GM12878 (cell line): ENCODE measurements around the gene RINT1. TPM values are rescaled to one million over a fixed set of nuclear protein-coding genes. Genes with fewer than 3 reads are reported as not detected.

Source experiments
- ATAC-seq: fragments of 200-7000 bp; cut with Tn5 transposase; 3 replicates; pipeline ENCODE4 v1.9.1; 2020; ENCODE audit warnings: mild to moderate bottlenecking, moderate library complexity
- BruUV-seq: library from RNA; stranded (reverse); fragments of 400-500 nt; replicated peaks from 2 replicates; lab custom pipeline; 2021; lab: Mats Ljungman, UMichigan
- CTCF ChIA-PET: fragments of 300-600 bp; sonication (Branson Sonifier 250); formaldehyde crosslinking; extraction: SDS; loops from one replicate; lab custom pipeline; 2021; ENCODE audit warnings: inconsistent platforms; lab: Yijun Ruan, JAX
- POLR2A ChIA-PET: fragments of 350-600 bp; formaldehyde crosslinking; extraction: SDS; loops from one replicate; lab custom pipeline; 2021; ENCODE audit warnings: inconsistent platforms; lab: Charles Lee
- RAD21 ChIA-PET: fragments of 300-600 bp; sonication (Branson Sonifier 250); formaldehyde crosslinking; loops from one replicate; lab custom pipeline; 2023; ENCODE audit warnings: antibody characterized with exemption; ENCODE audit not compliant: unreplicated experiment; lab: Charles Lee
- SMC1A ChIA-PET: fragments of 300-600 bp; sonication (Branson Sonifier 250); formaldehyde crosslinking; loops from one replicate; lab custom pipeline; 2023; ENCODE audit not compliant: unreplicated experiment, uncharacterized antibody; lab: Charles Lee
- DNase-seq: peaks from one replicate; pipeline ENCODE4 v3.0.0-alpha.2; 2011; ENCODE audit warnings: low read depth, low spot score
- FAIRE-seq: peaks from 3 replicates; lab custom pipeline; 2011; peaks lifted over from hg19 to GRCh38; lab: Jason Lieb, UNC
- H2AFZ ChIP-seq: 2 replicates; pipeline ENCODE4 v1.6.0; 2011; ENCODE audit warnings: low read depth, low read length, control low read depth; ENCODE audit not compliant: control insufficient read depth
- H3K27ac ChIP-seq: 2 replicates; pipeline ENCODE4 v1.5.1; 2011; ENCODE audit warnings: control low read depth; ENCODE audit not compliant: control insufficient read depth, insufficient read depth
- H3K27me3 ChIP-seq, 2 experiments: replicated peaks in 1 of 2; 2 replicates each; pipeline versions ENCODE4 v1.6.0 to v1.6.1; 2011; ENCODE audit warnings: low read length in 1 of 2; ENCODE audit not compliant: control insufficient read depth in 2 of 2, insufficient read depth in 2 of 2
- H3K36me3 ChIP-seq, 2 experiments: 2 replicates each; pipeline ENCODE4 v1.5.1; 2011; ENCODE audit warnings: low read length in 1 of 2; ENCODE audit not compliant: control insufficient read depth in 2 of 2, insufficient read depth in 2 of 2
- H3K4me1 ChIP-seq: 2 replicates; pipeline ENCODE4 v1.6.1; 2011; ENCODE audit warnings: mild to moderate bottlenecking, low read length, moderate library complexity, mixed read lengths; ENCODE audit not compliant: control insufficient read depth, insufficient read depth
- H3K4me2 ChIP-seq: 2 replicates; pipeline ENCODE4 v1.6.0; 2011; ENCODE audit warnings: control low read depth; ENCODE audit not compliant: control insufficient read depth, insufficient read depth
- H3K4me3 ChIP-seq: fragments of 200-600 bp; sonication (generic); 2 replicates; pipeline ENCODE4 v1.5.1; 2016
- H3K79me2 ChIP-seq: 2 replicates; pipeline ENCODE4 v1.6.0; 2011; ENCODE audit warnings: low read length; ENCODE audit not compliant: control insufficient read depth, insufficient read depth
- H3K9ac ChIP-seq: 2 replicates; pipeline ENCODE4 v1.8.0; 2011; ENCODE audit warnings: low read length, control low read depth, mixed read lengths; ENCODE audit not compliant: control insufficient read depth, insufficient read depth
- H3K9me3 ChIP-seq: replicated peaks from 3 replicates; pipeline ENCODE4 v1.5.1; 2011; ENCODE audit warnings: mild to moderate bottlenecking, low read length; ENCODE audit not compliant: control insufficient read depth, insufficient read depth
- H4K20me1 ChIP-seq: 2 replicates; pipeline ENCODE4 v1.6.0; 2011; ENCODE audit not compliant: control insufficient read depth, insufficient read depth
- ASH2L ChIP-seq: fragments of 300-600, 200-600 bp; sonication (generic); IDR thresholded peaks from 2 replicates; pipeline ENCODE4 v1.6.1; 2017; ENCODE audit warnings: low read depth, mild to moderate bottlenecking, borderline replicate concordance
- BMI1 ChIP-seq: fragments of 450-650 bp; IDR thresholded peaks from 2 replicates; pipeline ENCODE4 v1.6.1; 2016; ENCODE audit warnings: mild to moderate bottlenecking, moderate library complexity, borderline replicate concordance
- CEBPB ChIP-seq, 2 experiments: fragments of 150-350 bp in 1 of 2; IDR thresholded peaks; 2 replicates each; pipeline ENCODE4 v1.6.1; 2012 to 2014; ENCODE audit warnings: low read depth in 2 of 2, low read length in 2 of 2, borderline replicate concordance in 1 of 2, inconsistent platforms in 1 of 2
- HDAC6 ChIP-seq: fragments of 200-600 bp; sonication (generic); IDR thresholded peaks from one replicate; pipeline ENCODE4 v1.8.0; 2017; ENCODE audit warnings: antibody characterized with exemption; ENCODE audit not compliant: unreplicated experiment
- HDGF ChIP-seq: fragments of 450-650 bp; IDR thresholded peaks from 2 replicates; pipeline ENCODE4 v1.6.1; 2016; ENCODE audit warnings: antibody characterized with exemption
- MTA2 ChIP-seq: fragments of 450-650 bp; IDR thresholded peaks from 2 replicates; pipeline ENCODE4 v1.6.1; 2016; ENCODE audit warnings: low read depth, mild to moderate bottlenecking, moderate library complexity
- NFIC ChIP-seq: IDR thresholded peaks from 2 replicates; pipeline ENCODE4 v1.6.1; 2012; ENCODE audit warnings: low read depth, mild to moderate bottlenecking, inconsistent platforms, low read length, moderate library complexity
- NR2C2 ChIP-seq: IDR thresholded peaks from 2 replicates; pipeline ENCODE4 v1.6.1; 2011; ENCODE audit warnings: borderline replicate concordance, low read depth; ENCODE audit not compliant: control insufficient read depth, insufficient read length
- NR2F1 ChIP-seq: fragments of 450-650 bp; conservative IDR thresholded peaks from 2 replicates; pipeline ENCODE4 v1.6.1; 2017; ENCODE audit warnings: mild to moderate bottlenecking
- RAD51 ChIP-seq: fragments of 450-650 bp; IDR thresholded peaks from 2 replicates; pipeline ENCODE4 v1.6.1; 2016; ENCODE audit warnings: moderate library complexity, mild to moderate bottlenecking, inconsistent platforms
- RB1 ChIP-seq: fragments of 450-650 bp; formaldehyde crosslinking; IDR thresholded peaks from 2 replicates; pipeline ENCODE4 v1.6.1; 2017; ENCODE audit warnings: mild to moderate bottlenecking, borderline replicate concordance
- SMAD5 ChIP-seq: IDR thresholded peaks from 2 replicates; pipeline ENCODE4 v1.6.1; 2016; ENCODE audit warnings: antibody characterized with exemption, low read depth
- SUPT20H ChIP-seq: IDR thresholded peaks from 2 replicates; pipeline ENCODE4 v1.6.1; 2011; ENCODE audit warnings: low read depth, mild to moderate bottlenecking, low read length, moderate library complexity, borderline replicate concordance; ENCODE audit not compliant: control insufficient read depth
- TCF3 ChIP-seq: IDR thresholded peaks from 2 replicates; pipeline ENCODE4 v1.6.1; 2012; ENCODE audit warnings: low read depth, mild to moderate bottlenecking, low read length, borderline replicate concordance; ENCODE audit not compliant: insufficient read depth
- YY1 ChIP-seq: IDR thresholded peaks from 2 replicates; pipeline ENCODE4 v1.6.1; 2011; ENCODE audit warnings: low read depth, mild to moderate bottlenecking, low read length
- ZNF592 ChIP-seq: fragments of 450-650 bp; IDR thresholded peaks from 2 replicates; pipeline ENCODE4 v1.6.1; 2017; ENCODE audit warnings: mild to moderate bottlenecking, moderate library complexity
- WGBS: methylation state at CpG from one replicate; pipeline ENCODE4 v1.1.6; 2016; ENCODE audit warnings: low lambda C conversion rate; ENCODE audit not compliant: insufficient replicate concordance, insufficient coverage; ENCODE audit errors: missing lambda C conversion rate; 5-methylcytosine and 5-hydroxymethylcytosine counted together
- in situ Hi-C: fragments of 300-500 bp; cut with MboI; formaldehyde crosslinking; loops from 9 replicates; pipeline ENCODE4 v1.14.3; 2018; ENCODE audit warnings: mixed read lengths
- intact Hi-C: fragments of 100-400 bp; cut with micrococcal nuclease; formaldehyde crosslinking; loops from one replicate; pipeline ENCODE4 v1.14.2; 2022; ENCODE audit not compliant: unreplicated experiment
- polyA plus RNA-seq, 11 experiments: library from polyadenylated mRNA; depleted of rRNA in 4 of 11; unstranded in 6 of 11; stranded (reverse) in 5 of 11; fragments of >200 nt; fragmentation: Nextera tagmentation in 4 of 11; fragmentation: Illumina TruSeq in 1 of 11; extraction: Ambion mirVana in 4 of 11; extraction: Trizol in 1 of 11; gene quantifications; 1 replicate in 1 of 11; 2 replicates in 10 of 11; pipeline versions ENCODE4 v1.2.1 to v1.2.3, GENCODE V29; 2011 to 2016; ENCODE audit warnings: inconsistent platforms in 2 of 11, missing spikeins in 2 of 11, low read depth in 1 of 11
- total RNA-seq, 4 experiments: library from RNA; depleted of rRNA in 3 of 4; stranded (reverse); fragments of >200 nt in 3 of 4; fragmentation: Illumina TruSeq in 1 of 4; extraction: Trizol in 1 of 4; gene quantifications; 2 replicates each; pipeline versions ENCODE4 v1.2.1 to v1.2.3, GENCODE V29; 2013 to 2021
- TF ChIP-seq, protein P1 (sequence below): fragments of 450-650 bp; IDR thresholded peaks from 2 replicates; pipeline ENCODE4 v1.6.1; 2016; ENCODE audit warnings: mild to moderate bottlenecking
- TF ChIP-seq, protein P2 (sequence below): IDR thresholded peaks from 2 replicates; pipeline ENCODE4 v1.6.1; 2012; ENCODE audit warnings: low read depth, low read length, improper control_type of control experiment

RINT1 gene
- total and polyA plus RNA-seq, 10 of the 15 experiments (the other 5 are each of a cell fraction or from before 2014, with no cell fraction given) = 6.7 to 32.3 (median 17.3) TPM

DNA sequence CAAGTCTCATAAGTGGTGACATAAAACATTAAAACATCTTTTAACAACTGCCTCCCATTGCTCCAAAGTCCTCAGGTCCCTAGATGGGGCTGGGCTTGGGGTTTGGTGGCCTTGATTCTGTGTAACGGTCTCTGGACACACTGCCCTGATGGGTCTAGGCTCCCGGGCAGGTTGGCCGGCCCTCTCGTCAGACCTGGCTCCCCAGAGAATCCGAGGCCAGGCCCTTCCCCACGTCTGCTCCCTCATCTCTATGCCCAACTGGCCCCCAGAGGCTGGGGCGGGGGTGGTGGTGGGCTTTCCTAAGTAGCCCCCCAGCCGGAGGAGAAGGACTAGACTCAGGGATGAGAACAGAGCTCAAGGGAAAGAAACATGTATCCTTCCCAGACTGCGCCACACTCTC lies 80.8 kb downstream of the RINT1 start:
- POLR2A ChIA-PET = no interaction called here
- no peak overlapping the region for H3K27ac ChIP-seq
- 79% methylated on average over 9 of the region's 9 CpGs for WGBS
- TF ChIP-seq MTA2 = no peak
- no peak for TF ChIP-seq HDAC6
- no peak for TF ChIP-seq HDGF
- TF ChIP-seq RAD51 = no peak
- TF ChIP-seq NR2F1 = no peak
- no peak for TF ChIP-seq ZNF592
- no peak for TF ChIP-seq TCF3
- no peak for TF ChIP-seq CEBPB (IDR thresholded peaks at IDR 0.05; ENCODE audit: borderline replicate concordance in 1 of 2, low read depth in 2 of 2, low read length in 2 of 2)
- TF ChIP-seq NFIC = no peak
- TF ChIP-seq, protein P1, sequence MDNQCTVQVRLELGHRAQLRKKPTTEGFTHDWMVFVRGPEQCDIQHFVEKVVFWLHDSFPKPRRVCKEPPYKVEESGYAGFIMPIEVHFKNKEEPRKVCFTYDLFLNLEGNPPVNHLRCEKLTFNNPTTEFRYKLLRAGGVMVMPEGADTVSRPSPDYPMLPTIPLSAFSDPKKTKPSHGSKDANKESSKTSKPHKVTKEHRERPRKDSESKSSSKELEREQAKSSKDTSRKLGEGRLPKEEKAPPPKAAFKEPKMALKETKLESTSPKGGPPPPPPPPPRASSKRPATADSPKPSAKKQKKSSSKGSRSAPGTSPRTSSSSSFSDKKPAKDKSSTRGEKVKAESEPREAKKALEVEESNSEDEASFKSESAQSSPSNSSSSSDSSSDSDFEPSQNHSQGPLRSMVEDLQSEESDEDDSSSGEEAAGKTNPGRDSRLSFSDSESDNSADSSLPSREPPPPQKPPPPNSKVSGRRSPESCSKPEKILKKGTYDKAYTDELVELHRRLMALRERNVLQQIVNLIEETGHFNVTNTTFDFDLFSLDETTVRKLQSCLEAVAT = no peak
- TF ChIP-seq SMAD5 = no peak
- no peak for TF ChIP-seq BMI1
- no peak for TF ChIP-seq SUPT20H
- TF ChIP-seq, protein P2, sequence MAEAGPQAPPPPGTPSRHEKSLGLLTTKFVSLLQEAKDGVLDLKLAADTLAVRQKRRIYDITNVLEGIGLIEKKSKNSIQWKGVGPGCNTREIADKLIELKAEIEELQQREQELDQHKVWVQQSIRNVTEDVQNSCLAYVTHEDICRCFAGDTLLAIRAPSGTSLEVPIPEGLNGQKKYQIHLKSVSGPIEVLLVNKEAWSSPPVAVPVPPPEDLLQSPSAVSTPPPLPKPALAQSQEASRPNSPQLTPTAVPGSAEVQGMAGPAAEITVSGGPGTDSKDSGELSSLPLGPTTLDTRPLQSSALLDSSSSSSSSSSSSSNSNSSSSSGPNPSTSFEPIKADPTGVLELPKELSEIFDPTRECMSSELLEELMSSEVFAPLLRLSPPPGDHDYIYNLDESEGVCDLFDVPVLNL = no peak
- no peak for TF ChIP-seq RB1
- no peak for TF ChIP-seq YY1
- TF ChIP-seq NR2C2 = no peak
- no peak for TF ChIP-seq ASH2L
- TF ChIP-seq, all 136 proteins: peak for 0
- no peak for DNase-seq
- ChIA-PET CTCF (no interaction called here), RAD21 (no interaction called here), SMC1A (no interaction called here)
- Histone ChIP-seq H3K27me3 (no peaks in the 10 kb centered on the region), H3K4me3 (no peak overlapping the region), H3K4me1 (no peaks in the 10 kb centered on the region), H3K9ac (no peak overlapping the region), H3K36me3 (no peaks in the 10 kb centered on the region), H3K4me2 (no peak overlapping the region), H2AFZ (no peak overlapping the region), H4K20me1 (no peaks in the 10 kb centered on the region), H3K79me2 (no peaks in the 10 kb centered on the region), H3K9me3 (no peaks in the 10 kb centered on the region)
- intact Hi-C loops (no loop called here), in situ Hi-C loops (no loop called here)
- BruUV-seq = no TSS peak
- ATAC-seq = no peak
- FAIRE-seq = no peak
